AG10803 (cell line): ENCODE data around the gene ZNF638.
A peak's percentile ranks its signal among the peaks of the same experiment; 100 is the strongest.

Experiments used
- DNase-seq: peaks from one replicate; pipeline ENCODE4 v3.0.0; 2010; ENCODE audit warnings: low read depth
- H3K4me3 ChIP-seq: 2 replicates; pipeline ENCODE4 v1.5.1; 2011; ENCODE audit warnings: mild to moderate bottlenecking, low read length, control low read depth
- TF ChIP-seq, protein P1 (sequence below): conservative IDR thresholded peaks from 2 replicates; pipeline ENCODE4 v1.5.1; 2011; ENCODE audit warnings: mild to moderate bottlenecking, low read length, control low read depth, inconsistent platforms

The ZNF638 gene

DNA sequence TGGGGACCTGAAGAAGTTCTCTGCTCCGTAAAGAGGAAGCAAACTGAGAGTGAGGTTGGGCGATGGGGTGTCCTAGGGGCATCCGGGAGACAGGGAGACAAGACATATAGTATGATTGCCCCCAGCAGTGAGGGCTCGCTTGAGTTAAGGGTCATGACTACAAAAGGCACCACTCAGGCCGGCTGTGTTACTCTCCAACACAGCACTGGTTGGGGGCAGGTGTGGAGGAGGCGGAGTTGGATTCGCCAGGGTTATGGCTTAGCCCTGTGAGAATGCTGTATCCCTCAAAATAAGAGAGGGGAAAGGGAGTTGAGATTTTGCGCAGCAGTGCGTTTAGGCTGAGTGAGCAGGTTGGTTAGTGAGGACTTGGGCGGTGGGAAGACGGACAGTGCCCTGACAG is 133.8 kb downstream of the ZNF638 start:
- TF ChIP-seq, protein P1, sequence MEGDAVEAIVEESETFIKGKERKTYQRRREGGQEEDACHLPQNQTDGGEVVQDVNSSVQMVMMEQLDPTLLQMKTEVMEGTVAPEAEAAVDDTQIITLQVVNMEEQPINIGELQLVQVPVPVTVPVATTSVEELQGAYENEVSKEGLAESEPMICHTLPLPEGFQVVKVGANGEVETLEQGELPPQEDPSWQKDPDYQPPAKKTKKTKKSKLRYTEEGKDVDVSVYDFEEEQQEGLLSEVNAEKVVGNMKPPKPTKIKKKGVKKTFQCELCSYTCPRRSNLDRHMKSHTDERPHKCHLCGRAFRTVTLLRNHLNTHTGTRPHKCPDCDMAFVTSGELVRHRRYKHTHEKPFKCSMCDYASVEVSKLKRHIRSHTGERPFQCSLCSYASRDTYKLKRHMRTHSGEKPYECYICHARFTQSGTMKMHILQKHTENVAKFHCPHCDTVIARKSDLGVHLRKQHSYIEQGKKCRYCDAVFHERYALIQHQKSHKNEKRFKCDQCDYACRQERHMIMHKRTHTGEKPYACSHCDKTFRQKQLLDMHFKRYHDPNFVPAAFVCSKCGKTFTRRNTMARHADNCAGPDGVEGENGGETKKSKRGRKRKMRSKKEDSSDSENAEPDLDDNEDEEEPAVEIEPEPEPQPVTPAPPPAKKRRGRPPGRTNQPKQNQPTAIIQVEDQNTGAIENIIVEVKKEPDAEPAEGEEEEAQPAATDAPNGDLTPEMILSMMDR, result no peak
- no peak for DNase-seq
- no peak overlapping the region for H3K4me3 ChIP-seq

DNA sequence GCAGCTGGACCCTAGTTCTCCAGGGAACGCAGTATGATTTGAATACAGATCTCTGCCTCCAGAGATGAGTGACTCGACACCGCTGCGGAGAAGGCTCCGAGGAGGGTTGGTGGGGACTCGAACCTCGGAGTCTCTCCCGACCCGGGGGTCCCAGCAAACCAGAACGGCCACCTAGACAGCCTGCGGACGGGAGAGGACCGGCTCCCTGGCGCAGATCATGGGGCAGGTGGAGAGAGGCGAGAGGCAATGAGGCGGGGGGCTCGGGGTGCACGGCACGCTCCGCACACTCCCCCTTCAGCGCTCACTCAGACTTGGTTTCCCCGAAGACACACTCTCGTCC is 134.3 kb downstream of the ZNF638 start:
- no peak for DNase-seq
- H3K4me3 ChIP-seq, result peak overlapping the region; percentile 66
- TF ChIP-seq, protein P1, result no peak

DNA sequence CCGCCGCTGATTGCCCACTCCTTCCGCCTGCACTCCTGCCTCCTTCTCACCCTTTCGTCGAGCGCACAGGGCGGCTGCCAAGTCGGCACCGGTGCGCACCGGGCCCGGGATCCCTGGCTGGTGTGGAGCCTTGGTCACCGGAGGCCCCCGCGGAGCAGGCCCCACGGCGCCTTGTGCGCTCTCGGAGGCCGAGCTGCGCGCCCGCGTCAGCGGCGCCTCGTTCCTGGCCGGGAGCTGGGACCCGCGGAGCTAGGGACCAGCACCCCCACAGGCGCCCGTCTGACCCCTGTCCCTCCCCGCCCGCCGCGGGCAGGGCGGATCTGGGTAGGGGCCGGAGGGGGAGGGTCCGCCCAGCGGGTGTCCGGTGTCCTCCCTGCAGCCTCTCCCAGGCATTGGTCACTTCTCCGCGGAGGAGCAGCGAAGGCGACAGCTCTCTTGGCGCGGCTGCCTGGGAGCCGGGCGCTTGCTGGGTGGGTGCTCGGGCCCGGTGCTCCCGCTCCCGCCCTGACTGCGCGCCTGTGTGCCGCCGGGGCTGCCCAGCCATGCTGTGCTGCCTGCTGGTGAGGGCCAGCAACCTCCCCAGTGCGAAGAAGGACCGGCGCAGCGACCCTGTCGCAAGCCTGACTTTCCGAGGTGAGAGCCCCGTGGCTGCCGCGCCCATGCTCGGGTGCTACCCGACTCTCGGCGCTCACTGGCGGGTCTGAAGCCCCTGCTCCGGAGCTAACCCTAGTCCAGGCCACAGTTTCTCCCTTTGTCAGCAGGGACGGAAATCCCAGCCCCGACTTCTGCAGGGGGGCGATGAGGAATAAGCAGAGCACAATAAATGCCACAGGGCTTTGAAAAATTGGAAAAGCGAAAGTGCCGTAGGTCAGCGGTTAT is 135.0 kb downstream of the ZNF638 start:
- peak; percentile 13 for DNase-seq
- TF ChIP-seq, protein P1, result no peak
- H3K4me3 ChIP-seq, result peak overlapping the region; percentile 66

DNA sequence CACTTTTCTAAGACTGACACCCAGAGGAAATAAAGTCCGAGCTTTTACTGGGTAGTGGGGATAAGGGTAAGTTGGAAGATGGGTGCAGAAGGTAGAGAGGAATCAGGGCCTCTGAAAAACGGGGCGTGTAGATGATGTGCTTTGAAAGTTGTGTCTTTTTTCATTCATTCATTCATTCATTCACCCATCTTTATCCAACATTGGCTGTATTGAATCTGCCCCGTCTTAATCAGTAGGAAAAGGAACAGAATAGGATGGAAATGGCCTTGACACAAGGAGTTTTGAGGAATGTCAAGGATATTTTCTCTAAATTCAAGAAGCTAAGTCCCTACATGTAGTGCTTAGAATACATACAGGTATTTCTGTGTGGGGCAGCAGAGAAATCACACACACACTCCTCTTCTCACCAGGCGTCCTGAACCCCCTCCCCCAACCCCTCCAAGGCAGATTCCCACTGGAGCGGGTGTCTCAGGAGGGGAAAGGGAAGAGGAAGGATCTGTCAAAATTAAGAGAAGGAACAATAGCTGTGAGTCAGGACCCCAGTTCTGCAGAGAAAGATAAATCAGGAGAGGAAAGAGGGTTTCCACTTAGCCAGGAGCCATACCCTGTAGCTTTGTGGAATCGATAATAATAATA is 135.7 kb downstream of the ZNF638 start:
- DNase-seq, result no peak
- H3K4me3 ChIP-seq, result peak overlapping the region; percentile 66
- TF ChIP-seq, protein P1, result no peak

DNA sequence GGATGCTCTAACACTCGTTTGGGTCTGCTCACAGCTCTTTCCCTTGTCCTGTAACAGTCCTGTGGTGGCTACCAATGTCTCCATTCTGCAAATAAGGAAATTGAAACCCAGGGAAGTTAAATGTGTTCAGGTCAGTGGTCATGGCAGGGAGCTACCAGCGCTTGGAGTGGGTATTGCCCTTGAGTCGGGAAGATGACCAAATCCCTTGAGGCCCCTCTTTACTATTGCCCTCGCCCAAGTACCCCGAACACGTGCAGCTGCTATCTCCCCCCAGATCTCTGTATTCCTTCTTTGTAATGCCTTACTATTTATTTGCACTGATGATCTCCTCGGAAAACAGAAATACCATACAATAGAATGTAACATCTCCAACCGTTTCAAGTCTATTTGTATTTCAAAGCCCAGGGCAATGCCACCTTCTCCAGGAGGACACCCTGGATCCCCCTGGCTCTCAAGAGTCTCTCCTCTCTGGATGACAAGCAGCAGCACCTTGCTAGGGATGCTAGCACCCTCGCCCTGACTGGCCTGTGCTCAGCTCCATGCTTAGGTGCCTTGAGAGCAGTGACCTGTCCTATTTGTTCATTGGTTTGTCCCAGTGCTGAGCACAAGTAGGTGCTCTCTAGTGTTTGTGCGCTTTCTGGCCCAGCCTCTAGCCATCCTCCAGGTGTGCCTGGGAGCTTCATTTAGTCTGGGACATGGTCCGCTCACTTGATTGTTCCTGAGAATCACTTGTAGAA is 136.9 kb downstream of the ZNF638 start:
- TF ChIP-seq, protein P1, result no peak
- no peak overlapping the region for H3K4me3 ChIP-seq
- no peak for DNase-seq

DNA sequence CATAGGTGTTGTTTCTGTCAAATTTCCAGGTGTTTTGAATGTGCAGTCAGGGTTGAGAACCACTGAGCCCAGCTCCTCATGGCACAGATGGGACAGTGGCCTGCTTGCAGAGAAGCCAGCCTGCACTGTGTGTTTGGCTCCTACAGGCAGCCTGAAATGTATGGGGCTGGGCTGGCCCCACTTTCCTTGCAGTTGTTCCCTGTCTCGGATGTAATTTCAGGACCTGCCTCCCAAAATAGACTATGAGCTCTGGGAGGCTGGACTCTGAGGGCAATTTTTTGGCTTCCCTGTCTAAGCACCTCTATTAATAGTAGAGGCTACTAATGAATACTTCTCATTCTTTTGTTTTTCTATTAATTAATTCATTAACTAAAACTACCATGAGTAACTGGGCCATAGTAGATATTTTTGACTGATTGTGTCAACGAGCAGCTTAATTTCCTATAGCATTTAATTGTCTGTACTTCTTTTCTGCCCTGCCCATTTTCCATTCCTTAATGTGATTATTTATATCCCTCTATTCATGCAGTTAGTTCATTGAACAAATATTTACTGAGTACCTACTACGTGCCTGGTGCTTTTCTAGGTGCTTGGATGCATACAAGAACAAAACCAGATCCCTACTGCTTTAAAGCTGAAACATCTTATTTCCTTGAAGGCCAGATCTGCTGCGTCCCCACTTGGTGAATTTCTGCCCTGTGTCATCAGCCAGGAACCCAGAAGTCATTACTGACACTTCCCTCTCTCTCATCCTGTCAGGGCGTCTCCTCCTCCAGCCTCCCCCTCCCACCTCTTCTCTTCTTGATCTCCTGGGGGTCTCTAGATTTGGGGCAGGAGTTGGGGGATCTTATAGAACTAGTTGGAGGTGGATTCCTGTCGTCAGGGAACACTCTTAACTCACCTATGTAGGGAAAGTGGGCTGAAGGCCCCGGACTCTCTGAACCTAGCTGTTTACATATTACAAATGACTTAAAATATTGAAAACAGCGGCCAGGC is 138.1 kb downstream of the ZNF638 start:
- TF ChIP-seq, protein P1, result no peak
- DNase-seq, result peak; percentile 36

More for the DNA sequence above, 138.1 kb downstream of the ZNF638 start:
- H3K4me3 ChIP-seq, result no peak overlapping the region
